OCI-LY7 (cell line): ENCODE data around the gene TRIM54. TPM values are rescaled to one million over a fixed set of nuclear protein-coding genes. Genes with fewer than 3 reads are reported as not detected.
A peak's percentile ranks its signal among the peaks of the same experiment; 100 is the strongest.

Source experiments
- BruUV-seq: library from RNA; stranded (reverse); fragments of 400-500 nt; replicated peaks from 2 replicates; lab custom pipeline; 2021; lab: Mats Ljungman, UMichigan
- CTCF ChIA-PET: fragments of 300-600 bp; sonication (Branson Sonifier 250); formaldehyde crosslinking; loops from one replicate; lab custom pipeline; 2022; ENCODE audit warnings: antibody characterized with exemption; ENCODE audit not compliant: unreplicated experiment; lab: Charles Lee
- POLR2A ChIA-PET: fragments of 300-600 bp; sonication (Branson Sonifier 250); formaldehyde crosslinking; loops from one replicate; lab custom pipeline; 2022; ENCODE audit warnings: antibody characterized with exemption; lab: Charles Lee
- DNase-seq: peaks from one replicate; pipeline ENCODE4 v3.0.0-alpha.2; 2015; ENCODE audit warnings: low spot score
- H2AFZ ChIP-seq: fragments of 200-600 bp; sonication (generic), shearing (Covaris generic); 2 replicates; pipeline ENCODE4 v1.6.1; 2014; ENCODE audit warnings: mild to moderate bottlenecking, antibody characterized with exemption, low read length, moderate library complexity
- H3K27ac ChIP-seq: fragments of 200-600 bp; sonication (generic); 2 replicates; pipeline ENCODE4 v1.5.1; 2014; ENCODE audit warnings: mixed run types, low read depth, mild to moderate bottlenecking, moderate library complexity, low read length, inconsistent platforms; ENCODE audit not compliant: poor library complexity, severe bottlenecking
- H3K36me3 ChIP-seq: fragments of 200-600 bp; sonication (generic); 2 replicates; pipeline ENCODE4 v1.6.1; 2014; ENCODE audit warnings: mild to moderate bottlenecking, antibody characterized with exemption, low read length, moderate library complexity, mixed read lengths; ENCODE audit not compliant: insufficient read depth
- H3K4me1 ChIP-seq: fragments of 200-600 bp; sonication (generic); 2 replicates; pipeline ENCODE4 v1.5.1; 2014; ENCODE audit warnings: mild to moderate bottlenecking, low read length; ENCODE audit not compliant: insufficient read depth, poor library complexity, severe bottlenecking
- H3K4me2 ChIP-seq: fragments of 200-600 bp; sonication (generic); 2 replicates; pipeline ENCODE4 v1.6.1; 2014; ENCODE audit warnings: mild to moderate bottlenecking, low read length
- H3K4me3 ChIP-seq: fragments of 200-600 bp; sonication (generic); 2 replicates; pipeline ENCODE4 v1.5.1; 2014; ENCODE audit warnings: mild to moderate bottlenecking, low read depth, low read length; ENCODE audit not compliant: poor library complexity, severe bottlenecking
- H3K79me2 ChIP-seq: fragments of 200-600 bp; sonication (generic); 2 replicates; pipeline ENCODE4 v1.6.1; 2016; ENCODE audit warnings: low read depth, mild to moderate bottlenecking, low read length, moderate library complexity, mixed read lengths; ENCODE audit not compliant: insufficient read depth
- H3K9me2 ChIP-seq: fragments of 200-600 bp; sonication (generic); 2 replicates; pipeline ENCODE4 v1.6.1; 2016; ENCODE audit warnings: mild to moderate bottlenecking, low read length, mixed read lengths; ENCODE audit not compliant: insufficient read depth
- H3K9me3 ChIP-seq: fragments of 200-600 bp; sonication (generic); 2 replicates; pipeline ENCODE4 v1.6.1; 2014; ENCODE audit warnings: mild to moderate bottlenecking, mixed run types, low read length, mixed read lengths
- H4K20me1 ChIP-seq: fragments of 200-600 bp; sonication (generic); 2 replicates; pipeline ENCODE4 v1.6.1; 2014; ENCODE audit warnings: mild to moderate bottlenecking, antibody characterized with exemption, low read length, moderate library complexity, mixed read lengths; ENCODE audit not compliant: insufficient read depth
- CTCF ChIP-seq: fragments of 200-600 bp; sonication (generic); conservative IDR thresholded peaks from 2 replicates; pipeline ENCODE4 v1.5.1; 2014; ENCODE audit warnings: mild to moderate bottlenecking, antibody characterized with exemption, low read length, moderate library complexity, mixed read lengths
- EZH2phosphoT487 ChIP-seq: fragments of 200-600 bp; sonication (generic); IDR thresholded peaks from 2 replicates; pipeline ENCODE4 v1.6.1; 2018; ENCODE audit warnings: low read depth, borderline replicate concordance, mild to moderate bottlenecking, mixed run types, antibody characterized with exemption, low read length, moderate library complexity, mixed read lengths
- intact Hi-C: fragments of 100-400 bp; cut with micrococcal nuclease; formaldehyde crosslinking; loops from one replicate; pipeline ENCODE4 v1.10.0; 2022; ENCODE audit not compliant: unreplicated experiment
- total RNA-seq, 2 experiments: library from RNA; depleted of rRNA in 1 of 2; stranded (reverse); fragments of >200 nt in 1 of 2; shearing (Covaris generic) in 1 of 2; gene quantifications; 2 replicates each; pipeline ENCODE4 v1.2.3, GENCODE V29; 2014 to 2022

The TRIM54 gene
- total RNA-seq, 2 experiments from 2014 or later, result 6.4 to 18.8 TPM

GRCh38 chr2:27245116-27245515 is 37.1 kb upstream of the TRIM54 start:
- CTCF ChIA-PET, result no interaction called here
- Histone ChIP-seq H3K79me2 (no peaks in the 10 kb centered on the region), H3K4me3 (no peak overlapping the region), H4K20me1 (no peaks in the 10 kb centered on the region), H3K9me2 (no peaks in the 10 kb centered on the region), H3K36me3 (peaks cover 59% of the 10 kb centered on the region), H3K4me1 (peaks cover 13% of the 10 kb centered on the region), H3K9me3 (no peaks in the 10 kb centered on the region), H3K4me2 (no peak overlapping the region), H2AFZ (no peak overlapping the region), H3K27ac (no peak overlapping the region)
- TF ChIP-seq CTCF (no peak), EZH2phosphoT487 (no peak)
- intact Hi-C loops, result no loop called here
- BruUV-seq, result TSS peak; percentile 41
- POLR2A ChIA-PET, result interaction anchor here (0.7 kb wide), 1 partner anchor 22 kb away, joined by 4 read pairs; no protein-coding TSS in a partner anchor
- no peak for DNase-seq

GRCh38 chr2:27245626-27246025 is 36.6 kb upstream of the TRIM54 start:
- intact Hi-C loops, result no loop called here
- CTCF ChIA-PET, result no interaction called here
- Histone ChIP-seq H3K27ac (no peak overlapping the region), H3K79me2 (no peaks in the 10 kb centered on the region), H3K9me2 (no peaks in the 10 kb centered on the region), H2AFZ (no peak overlapping the region), H4K20me1 (no peaks in the 10 kb centered on the region), H3K4me3 (no peak overlapping the region), H3K36me3 (peaks cover 54% of the 10 kb centered on the region), H3K4me1 (peaks cover 18% of the 10 kb centered on the region), H3K4me2 (no peak overlapping the region), H3K9me3 (no peaks in the 10 kb centered on the region)
- POLR2A ChIA-PET, result no interaction called here
- DNase-seq, result no peak
- TF ChIP-seq CTCF (no peak), EZH2phosphoT487 (no peak)
- BruUV-seq, result no TSS peak

- no peak overlapping the region for H2AFZ ChIP-seq
- no peak overlapping the region for H3K4me2 ChIP-seq
- H3K4me3 ChIP-seq, result no peak overlapping the region
- H3K36me3 ChIP-seq, result peaks cover 31% of the 10 kb centered on the region
- no peaks in the 10 kb centered on the region for H3K79me2 ChIP-seq
- TF ChIP-seq CTCF, result no peak
- no peak for TF ChIP-seq EZH2phosphoT487
- peaks cover 41% of the 10 kb centered on the region for H3K4me1 ChIP-seq
- no peaks in the 10 kb centered on the region for H3K9me3 ChIP-seq
- no peak for DNase-seq
- BruUV-seq, result TSS peak; percentile 19
- ChIA-PET POLR2A (interaction anchor here (0.7 to 2.6 kb wide), 5 partner anchors 12 to 152 kb away, joined by 3 to 6 read pairs (median 5); no protein-coding TSS in a partner anchor), CTCF (interaction anchor here (1.0 to 4.4 kb wide), 4 partner anchors 16 to 44 kb away, joined by 3 to 37 read pairs (median 4); no protein-coding TSS in a partner anchor)
- H3K9me2 ChIP-seq, result no peaks in the 10 kb centered on the region
- no peaks in the 10 kb centered on the region for H4K20me1 ChIP-seq
- no peak overlapping the region for H3K27ac ChIP-seq
- intact Hi-C loops, result no loop called here
Observed at GRCh38 chr2:27247893-27248292, 34.3 kb upstream of the TRIM54 start.
